Measurements from ENCODE around the gene UBE2O.
A peak's percentile ranks its signal among the peaks of the same experiment; 100 is the strongest.
"Not testable (repeated sequence)": the region's sequence is repeated elsewhere in the genome, so short reads cannot be mapped to it uniquely, and the experiment has no call there.

UBE2O gene

GRCh38 chr17:76366247-76366646 lies 86.7 kb downstream of the UBE2O start:
- no peak for DNase-seq

GRCh38 chr17:76365256-76365903 lies 87.6 kb downstream of the UBE2O start:
- DNase-seq, result no peak

DNA sequence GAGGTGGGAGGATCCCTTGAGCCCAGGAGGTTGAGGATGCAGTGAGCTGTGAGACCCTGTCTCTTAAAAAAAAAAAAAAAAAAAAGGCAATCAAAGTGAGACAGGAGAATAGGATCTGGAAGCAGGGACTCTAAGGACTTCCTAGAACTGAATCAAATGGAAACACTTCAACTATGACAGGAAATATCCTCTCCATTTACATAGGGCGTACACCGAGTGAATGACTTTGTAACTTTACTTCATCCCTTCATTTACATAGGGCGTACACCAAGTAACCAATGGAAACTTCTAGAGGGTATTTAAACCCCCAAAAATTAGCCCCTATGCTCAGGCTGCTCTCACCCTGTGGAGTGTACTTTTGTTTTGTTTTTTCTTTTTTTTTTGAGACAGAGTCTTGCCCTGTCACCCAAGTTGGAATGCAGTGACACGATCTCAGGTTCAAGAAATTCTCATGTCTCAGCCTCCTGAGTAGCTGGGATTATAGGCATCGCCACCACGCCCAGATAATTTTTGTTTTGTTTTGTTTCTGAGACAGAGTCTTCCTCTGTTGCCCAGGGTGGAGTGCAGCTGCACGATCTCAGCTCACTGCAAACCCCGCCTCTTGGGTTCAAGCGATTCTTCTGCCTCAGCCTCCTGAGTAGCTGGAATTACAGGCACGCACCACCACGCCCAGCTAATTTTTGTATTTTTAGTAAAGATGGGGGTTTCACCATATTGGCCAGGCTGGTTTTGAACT lies 89.7 kb downstream of the UBE2O start:
- no peak for DNase-seq

DNA sequence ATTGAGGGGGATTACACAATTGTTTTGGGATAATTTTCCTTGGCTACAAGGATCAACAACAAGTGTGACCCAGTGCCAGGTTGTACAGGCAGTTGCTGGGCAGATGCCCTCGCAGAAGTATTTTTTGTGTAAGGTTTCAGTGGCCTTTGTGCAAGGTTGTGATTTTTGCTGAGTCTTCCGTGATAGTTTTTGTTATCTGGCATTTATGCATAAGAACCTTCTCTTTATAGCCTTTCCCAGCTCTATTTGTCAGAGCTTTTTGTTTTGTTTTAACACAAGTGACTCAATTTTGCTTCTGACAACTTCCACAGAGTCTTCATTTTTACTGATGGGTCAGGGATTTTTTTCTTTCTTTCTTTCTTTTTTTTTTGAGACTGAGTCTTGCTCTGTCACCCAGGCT lies 92.5 kb downstream of the UBE2O start:
- no peak for DNase-seq

GRCh38 chr17:76359776-76360175 lies 93.2 kb downstream of the UBE2O start:
- not testable (repeated sequence) for DNase-seq

DNA sequence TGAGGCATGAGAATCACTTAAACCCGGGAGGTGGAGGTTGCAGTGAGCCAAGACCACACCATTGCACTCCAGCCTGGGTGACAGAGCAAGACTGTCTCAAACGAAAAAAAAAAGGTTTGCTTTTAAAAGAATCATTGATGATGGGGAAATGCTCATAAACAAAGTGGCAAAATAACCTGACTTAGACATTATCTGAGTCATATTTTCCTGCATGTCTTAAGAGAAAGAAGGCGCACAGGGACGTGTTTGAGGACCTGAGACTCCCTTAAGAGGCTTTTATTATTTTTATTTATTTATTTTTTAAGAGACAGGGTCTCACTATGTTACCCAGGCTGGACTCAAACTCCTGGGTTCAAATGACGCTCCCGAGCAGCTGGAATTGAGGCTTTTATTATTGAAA lies 93.6 kb downstream of the UBE2O start:
- no peak for DNase-seq

GRCh38 chr17:76357597-76358158 lies 95.3 kb downstream of the UBE2O start:
- DNase-seq, result no peak

GRCh38 chr17:76356803-76357456 lies 96.0 kb downstream of the UBE2O start:
- DNase-seq, result no peak

DNA sequence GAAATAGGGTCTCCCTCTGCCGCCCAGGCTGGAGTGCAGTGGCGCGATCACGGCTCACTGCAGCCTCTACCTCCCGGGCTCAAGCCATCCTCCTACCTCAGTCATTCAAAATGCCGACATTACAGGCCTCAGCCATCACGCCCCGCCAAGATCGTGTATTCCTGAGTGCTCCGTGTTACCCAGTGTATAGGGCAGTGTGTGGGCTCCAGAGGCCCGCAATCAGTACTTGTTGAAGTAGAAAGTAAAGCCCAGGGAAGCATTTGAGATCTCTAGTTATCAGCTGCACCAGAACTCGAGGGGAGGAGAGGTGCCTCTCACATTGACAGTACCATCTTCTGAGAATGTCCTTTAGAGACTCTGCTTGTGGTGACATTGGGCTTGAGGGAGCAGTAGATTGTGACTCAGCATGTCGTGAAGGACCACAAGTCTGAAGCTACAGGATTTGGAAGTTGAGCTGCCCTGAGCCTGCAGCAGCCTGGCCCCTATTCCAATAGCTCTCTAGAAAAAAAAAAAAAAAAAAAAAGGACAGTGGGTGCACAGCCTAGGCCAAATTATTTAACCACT lies 98.1 kb downstream of the UBE2O start:
- no peak for DNase-seq

DNA sequence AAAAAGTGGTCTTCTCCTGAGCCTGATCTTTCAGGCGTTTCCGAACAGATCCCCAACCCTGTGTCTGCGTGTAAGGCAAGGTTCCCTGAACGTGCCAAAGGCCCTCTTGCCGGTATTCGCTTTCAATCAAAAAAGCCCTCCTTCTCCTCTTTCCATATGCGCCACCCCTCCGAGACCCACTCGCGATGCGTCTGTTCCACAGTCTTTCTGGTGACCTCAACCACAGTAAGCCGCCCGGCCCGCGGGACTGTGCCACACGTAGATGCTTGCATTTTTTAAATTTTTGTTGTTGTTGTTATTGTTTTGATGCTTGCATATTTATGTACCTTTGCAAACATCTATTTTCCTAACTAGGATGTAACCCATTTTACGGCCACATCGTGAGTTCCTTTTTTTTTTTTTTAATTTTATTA lies 98.6 kb downstream of the UBE2O start:
- DNase-seq, result no peak

GRCh38 chr17:76353599-76354316 lies 99.2 kb downstream of the UBE2O start, which contains the start of gene PRPSAP1:
PRPSAP1 (minus strand) TSS chr17:76353916; CDS start chr17:76353703, 213 bp downstream.
- peak; percentile 96 for DNase-seq

- peak; percentile 23 for DNase-seq
These were observed 99.9 kb downstream of the UBE2O start for GRCh38 chr17:76353004-76353598.

DNA sequence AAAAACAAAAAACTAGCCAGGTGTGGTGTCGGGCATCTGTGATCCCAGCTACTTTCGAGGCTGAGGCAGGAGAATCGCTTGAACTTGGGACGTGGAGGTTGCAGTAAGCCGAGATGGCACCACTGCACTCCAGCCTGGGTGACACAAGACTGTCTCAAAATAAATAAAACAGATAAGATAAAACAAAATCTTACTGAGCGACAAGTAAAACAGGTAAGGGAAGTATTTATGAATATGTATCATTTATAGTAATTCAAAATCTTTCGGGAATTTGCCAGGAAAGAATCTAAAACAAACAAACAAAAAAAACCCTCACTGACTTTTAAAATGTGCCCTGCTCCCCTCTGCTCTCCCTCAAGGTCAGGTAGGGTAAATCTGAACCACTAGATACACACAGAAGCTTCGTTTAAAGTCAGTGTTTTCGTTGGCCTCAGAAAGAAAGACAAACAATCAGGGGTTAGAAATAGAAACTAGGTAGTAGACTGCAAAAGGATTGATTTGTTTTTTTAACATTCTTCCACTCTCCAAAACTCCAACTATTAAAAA lies 101.4 kb downstream of the UBE2O start:
- no peak for DNase-seq

DNA sequence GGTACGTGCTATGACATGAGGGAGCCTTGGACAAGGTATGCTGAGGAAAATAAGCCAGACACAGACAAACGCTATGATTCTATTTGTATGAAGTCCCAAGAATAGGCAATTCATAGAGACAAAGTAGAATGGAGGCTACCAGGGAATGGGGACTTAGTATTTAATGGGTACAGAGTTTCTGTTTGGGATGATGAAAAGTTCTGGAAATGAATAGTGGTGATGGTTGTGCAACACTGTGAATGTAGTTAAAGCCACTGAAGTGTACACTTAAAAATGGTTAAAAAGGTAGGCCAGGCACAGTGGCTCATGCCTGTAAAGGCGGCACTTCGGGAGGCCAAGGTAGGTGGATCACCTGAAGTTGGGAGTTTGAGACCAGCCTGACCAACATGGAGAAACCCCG lies 102.5 kb downstream of the UBE2O start:
- no peak for DNase-seq

GRCh38 chr17:76346936-76347335 lies 106.0 kb downstream of the UBE2O start:
- DNase-seq, result not testable (repeated sequence)

DNA sequence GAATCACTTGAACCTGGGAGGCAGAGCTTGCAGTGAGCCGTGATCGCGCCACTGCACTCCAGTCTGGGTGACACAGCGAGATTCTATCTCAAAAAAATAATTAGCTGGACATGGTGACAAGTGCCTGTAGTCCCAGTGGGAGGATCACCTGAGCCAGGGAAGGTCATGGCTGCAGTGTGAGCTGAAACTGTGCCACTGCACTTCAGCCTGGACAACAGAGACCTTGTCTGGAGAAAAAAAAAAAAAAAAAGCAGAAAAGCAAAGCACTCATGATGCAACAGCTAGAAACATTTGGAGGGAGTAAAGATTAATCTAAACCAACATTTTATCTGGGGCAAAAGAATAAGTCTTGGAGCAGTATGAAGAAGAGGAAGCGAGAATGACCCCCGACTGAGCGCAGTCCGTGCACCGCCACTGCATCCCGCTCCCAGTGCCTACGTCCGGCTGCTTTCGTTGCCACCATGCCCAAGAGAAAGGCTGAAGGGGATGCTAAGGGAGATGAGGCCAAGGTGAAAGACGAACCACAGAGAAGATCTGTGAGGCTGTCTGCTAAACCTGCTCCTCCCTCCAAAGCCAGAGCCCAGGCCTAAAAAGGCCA lies 107.5 kb downstream of the UBE2O start:
- DNase-seq, result no peak

DNA sequence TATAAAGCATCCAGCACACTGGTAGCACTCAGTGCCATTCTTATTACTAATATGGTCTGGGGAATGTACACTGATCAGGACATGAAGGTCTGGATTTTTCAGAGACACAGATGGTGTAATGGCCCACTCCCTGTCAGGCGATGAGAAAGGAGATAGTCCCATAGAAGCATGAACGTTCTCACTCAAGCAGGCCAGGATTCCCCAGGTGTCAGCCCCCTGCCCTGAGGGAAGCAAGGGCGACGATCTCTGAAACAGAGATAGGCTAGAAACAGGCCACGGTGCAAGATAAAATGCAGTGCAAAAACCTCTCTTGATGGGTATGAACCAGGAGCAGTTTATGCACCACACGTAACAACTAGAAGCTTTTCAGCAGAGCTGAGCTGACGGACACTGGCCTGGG lies 109.8 kb downstream of the UBE2O start:
- no peak for DNase-seq

DNA sequence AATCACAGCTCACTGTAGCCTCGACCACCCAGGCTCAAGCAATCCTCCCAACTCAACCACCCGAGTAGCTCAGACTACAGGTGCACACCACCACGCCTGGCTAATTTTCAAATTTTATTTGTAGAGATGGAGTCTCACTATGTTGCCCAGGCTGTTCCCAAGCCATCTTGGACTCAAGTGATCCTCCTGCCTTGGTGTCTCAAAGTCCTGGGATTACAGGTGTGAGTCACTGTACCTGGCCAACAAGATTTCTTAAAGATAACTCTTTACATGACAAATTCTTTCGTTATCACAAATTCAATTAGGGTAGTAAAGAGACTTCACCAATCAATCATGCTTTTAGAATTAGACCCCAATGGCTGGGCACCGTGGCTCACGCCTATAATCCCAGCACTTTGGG lies 111.7 kb downstream of the UBE2O start:
- DNase-seq, result no peak
